Panc1 (cell line): ENCODE data around the gene ZNF502. TPM values are rescaled to one million over a fixed set of nuclear protein-coding genes. Genes with fewer than 3 reads are reported as not detected.

Experiments
- ATAC-seq: fragments of 200-7000 bp; cut with Tn5 transposase; 2 replicates; pipeline ENCODE4 v1.9.1; 2020; ENCODE audit warnings: mild to moderate bottlenecking, moderate library complexity
- BruUV-seq: library from RNA; stranded (reverse); fragments of 400-500 nt; replicated peaks from 2 replicates; lab custom pipeline; 2021; lab: Mats Ljungman, UMichigan
- CTCF ChIA-PET: fragments of 300-600 bp; sonication (Branson Sonifier 250); formaldehyde crosslinking; loops from one replicate; lab custom pipeline; 2022; ENCODE audit warnings: antibody characterized with exemption; lab: Charles Lee
- POLR2A ChIA-PET: fragments of 300-600 bp; sonication (Branson Sonifier 250); formaldehyde crosslinking; loops from one replicate; lab custom pipeline; 2022; ENCODE audit warnings: antibody characterized with exemption; lab: Charles Lee
- DNase-seq: peaks from one replicate; pipeline ENCODE4 v3.0.0-alpha.2; 2010; ENCODE audit warnings: low read depth, low spot score
- H3K27ac ChIP-seq: 2 replicates; pipeline ENCODE4 v1.5.1; 2011; ENCODE audit warnings: mild to moderate bottlenecking, low read length, inconsistent platforms
- H3K27me3 ChIP-seq: fragments of 200-500 bp; sonication (Bioruptor generic); 2 replicates; pipeline ENCODE4 v1.6.0; 2014; ENCODE audit warnings: low read length, inconsistent platforms; ENCODE audit not compliant: control insufficient read depth, insufficient read depth
- H3K36me3 ChIP-seq: fragments of 200-500 bp; sonication (Bioruptor generic); 2 replicates; pipeline ENCODE4 v1.5.1; 2014; ENCODE audit warnings: inconsistent platforms, mild to moderate bottlenecking, low read length, moderate library complexity; ENCODE audit not compliant: control insufficient read depth, insufficient read depth
- H3K4me1 ChIP-seq: 2 replicates; pipeline ENCODE4 v1.5.1; 2011; ENCODE audit warnings: inconsistent platforms, mild to moderate bottlenecking, low read length, moderate library complexity; ENCODE audit not compliant: control insufficient read depth, insufficient read depth
- H3K4me3 ChIP-seq, 2 experiments: 2 replicates each; pipeline ENCODE4 v1.5.1; 2011 to 2012; ENCODE audit warnings: low read depth in 2 of 2, low read length in 2 of 2, mild to moderate bottlenecking in 2 of 2, inconsistent platforms in 1 of 2, moderate library complexity in 1 of 2
- H3K9me3 ChIP-seq: fragments of 200-500 bp; sonication (Bioruptor generic); 2 replicates; pipeline ENCODE4 v1.5.1; 2014; ENCODE audit warnings: low read depth, mild to moderate bottlenecking, inconsistent platforms, low read length, moderate library complexity; ENCODE audit not compliant: control insufficient read depth, insufficient read depth
- CTCF ChIP-seq: fragments of 450-650 bp; IDR thresholded peaks from 2 replicates; pipeline ENCODE4 v1.5.1; 2017; ENCODE audit warnings: mild to moderate bottlenecking
- POLR2AphosphoS5 ChIP-seq: IDR thresholded peaks from 2 replicates; pipeline ENCODE4 v1.6.1; 2012; ENCODE audit warnings: mild to moderate bottlenecking, low read depth, low read length, moderate library complexity
- REST ChIP-seq, 2 experiments: IDR thresholded peaks; 2 replicates each; pipeline ENCODE4 v1.6.1; 2011 to 2012; ENCODE audit warnings: low read depth in 2 of 2, control low read depth in 1 of 2, low read length in 1 of 2, mild to moderate bottlenecking in 1 of 2, moderate library complexity in 1 of 2; ENCODE audit not compliant: insufficient read depth in 1 of 2
- SIN3A ChIP-seq: IDR thresholded peaks from 2 replicates; pipeline ENCODE4 v1.6.1; 2012; ENCODE audit warnings: low read depth, mild to moderate bottlenecking, low read length, moderate library complexity, borderline replicate concordance; ENCODE audit not compliant: insufficient read depth
- TCF7L2 ChIP-seq: IDR thresholded peaks from 2 replicates; pipeline ENCODE4 v1.6.1; 2011; ENCODE audit warnings: mild to moderate bottlenecking, low read depth, low read length, inconsistent platforms
- in situ Hi-C: cut with HindIII; loops from 2 replicates; pipeline ENCODE4 v1.10.0; 2016; ENCODE audit warnings: low sequenced_read_pairs, low pct_unique_long_range_greater_than_20kb
- intact Hi-C: fragments of 100-400 bp; cut with micrococcal nuclease; formaldehyde crosslinking; loops from one replicate; pipeline ENCODE4 v1.10.0; 2022; ENCODE audit not compliant: unreplicated experiment
- total RNA-seq: library from RNA; stranded (reverse); gene quantifications from one replicate; pipeline ENCODE4 v1.2.1, GENCODE V29; 2021; ENCODE audit not compliant: unreplicated experiment

The ZNF502 gene
- total RNA-seq, 1 experiment from 2014 or later = not detected

GRCh38 chr3:44762170-44762677 lies 49.8 kb downstream of the ZNF502 start:
- CTCF ChIA-PET = no interaction called here

GRCh38 chr3:44762690-44763089 lies 50.2 kb downstream of the ZNF502 start:
- intact Hi-C loops = no loop called here
- no peaks in the 10 kb centered on the region for H3K27me3 ChIP-seq
- no peaks in the 10 kb centered on the region for H3K4me1 ChIP-seq
- BruUV-seq = no TSS peak
- peaks cover 3% of the 10 kb centered on the region; the same call in 1 of the 2 replicates for H3K36me3 ChIP-seq
- ChIA-PET CTCF (interaction anchor here (0.6 kb wide), 1 partner anchor 45 kb away, joined by 11 read pairs; no protein-coding TSS in a partner anchor), POLR2A (interaction anchor here (0.7 kb wide), 2 partner anchors 15 to 115 kb away, joined by 7 to 20 read pairs; no protein-coding TSS in a partner anchor)
- DNase-seq (no peak), ATAC-seq (no peak)
- peak overlapping the region; percentile 92 for H3K27ac ChIP-seq
- in situ Hi-C loops = no loop called here
- H3K9me3 ChIP-seq = peaks cover 14% of the 10 kb centered on the region; the same call in 1 of the 2 replicates
- peak overlapping the region; percentile 81 to 87 for H3K4me3 ChIP-seq
- no peak for TF ChIP-seq TCF7L2
- no peak for TF ChIP-seq REST (IDR thresholded peaks at IDR 0.05; ENCODE audit: insufficient read depth in 1 of 2, low read depth in 2 of 2, low read length in 1 of 2)
- no peak for TF ChIP-seq POLR2AphosphoS5
- TF ChIP-seq SIN3A = no peak
- TF ChIP-seq CTCF = no peak

More at GRCh38 chr3:44762170-44762677, 49.8 kb downstream of the ZNF502 start:
- H3K4me1 ChIP-seq = no peaks in the 10 kb centered on the region
- in situ Hi-C loops = no loop called here
- H3K36me3 ChIP-seq = peaks cover 3% of the 10 kb centered on the region; the same call in 1 of the 2 replicates
- BruUV-seq = no TSS peak
- no peak for TF ChIP-seq CTCF
- H3K9me3 ChIP-seq = peaks cover 19% of the 10 kb centered on the region; the same call in 1 of the 2 replicates
- peak overlapping the region; percentile 92 for H3K27ac ChIP-seq
- H3K27me3 ChIP-seq = no peaks in the 10 kb centered on the region
- intact Hi-C loops = no loop called here
- H3K4me3 ChIP-seq = peak overlapping the region; percentile 81 to 87
- ATAC-seq = no peak
- POLR2A ChIA-PET = interaction anchor here (0.5 to 0.7 kb wide), 3 partner anchors 16 to 1999 kb away, joined by 5 to 20 read pairs (median 7); no protein-coding TSS in a partner anchor
- DNase-seq = peak; percentile 4
